Skeletal muscle satellite cell (primary cell): Measurements from ENCODE around the gene PHACTR3.

ENCODE experiments used
- H3K27me3 ChIP-seq: 2 replicates; pipeline ENCODE4 v1.7.0; 2013; ENCODE audit warnings: low read length; ENCODE audit not compliant: control insufficient read depth, insufficient read depth
- H3K36me3 ChIP-seq: 2 replicates; pipeline ENCODE4 v1.7.0; 2013; ENCODE audit warnings: mild to moderate bottlenecking, control low read depth, low read length; ENCODE audit not compliant: insufficient read depth
- H3K4me1 ChIP-seq: 2 replicates; pipeline ENCODE4 v1.7.0; 2013; ENCODE audit warnings: low read length; ENCODE audit not compliant: control insufficient read depth, insufficient read depth
- H3K4me2 ChIP-seq: 2 replicates; pipeline ENCODE4 v1.7.0; 2013; ENCODE audit warnings: mild to moderate bottlenecking, low read length
- H3K4me3 ChIP-seq: 2 replicates; pipeline ENCODE4 v1.7.0; 2013; ENCODE audit warnings: low read length
- H3K9ac ChIP-seq: 2 replicates; pipeline ENCODE4 v1.7.0; 2013; ENCODE audit warnings: mild to moderate bottlenecking, low read depth, low read length, moderate library complexity
- H3K9me3 ChIP-seq: replicated peaks from 2 replicates; pipeline ENCODE4 v1.7.0; 2013; ENCODE audit warnings: mild to moderate bottlenecking, control low read depth, low read length

Gene PHACTR3

GRCh38 chr20:59584278-59584925, 19.9 kb upstream of the PHACTR3 start:
- Histone ChIP-seq H3K27me3 (no peaks in the 10 kb centered on the region), H3K9me3 (no peaks in the 10 kb centered on the region), H3K4me3 (no peak overlapping the region), H3K4me2 (no peak overlapping the region), H3K9ac (no peak overlapping the region), H3K36me3 (no peaks in the 10 kb centered on the region), H3K4me1 (no peaks in the 10 kb centered on the region)

GRCh38 chr20:59585714-59586409, 18.5 kb upstream of the PHACTR3 start:
- Histone ChIP-seq H3K4me3 (no peak overlapping the region), H3K4me2 (no peak overlapping the region), H3K9me3 (no peaks in the 10 kb centered on the region), H3K36me3 (no peaks in the 10 kb centered on the region), H3K9ac (no peak overlapping the region), H3K4me1 (no peaks in the 10 kb centered on the region), H3K27me3 (no peaks in the 10 kb centered on the region)

DNA sequence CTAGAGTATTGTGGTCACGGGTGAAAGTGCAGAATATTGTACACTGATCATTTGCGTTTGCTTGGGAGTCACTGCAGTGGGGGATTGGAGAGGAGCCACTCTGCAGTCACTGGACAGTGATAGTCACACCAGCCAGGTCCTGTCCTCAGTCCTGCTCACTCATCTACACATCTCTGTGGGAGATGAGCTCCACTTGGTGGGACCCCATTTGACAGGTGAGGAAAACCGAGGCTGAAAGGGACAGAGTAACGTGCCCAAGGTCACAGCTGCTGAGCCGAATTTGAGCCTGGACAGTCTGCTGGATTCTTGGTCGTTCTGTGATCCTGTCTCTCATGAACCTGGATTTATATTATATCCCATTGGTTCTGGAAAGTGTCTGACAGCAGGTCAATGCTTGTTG, 17.7 kb upstream of the PHACTR3 start:
- no peak overlapping the region for H3K4me3 ChIP-seq
- no peaks in the 10 kb centered on the region for H3K9me3 ChIP-seq
- no peaks in the 10 kb centered on the region for H3K4me1 ChIP-seq
- H3K4me2 ChIP-seq: no peak overlapping the region
- no peak overlapping the region for H3K9ac ChIP-seq
- no peaks in the 10 kb centered on the region for H3K36me3 ChIP-seq
- H3K27me3 ChIP-seq: no peaks in the 10 kb centered on the region

DNA sequence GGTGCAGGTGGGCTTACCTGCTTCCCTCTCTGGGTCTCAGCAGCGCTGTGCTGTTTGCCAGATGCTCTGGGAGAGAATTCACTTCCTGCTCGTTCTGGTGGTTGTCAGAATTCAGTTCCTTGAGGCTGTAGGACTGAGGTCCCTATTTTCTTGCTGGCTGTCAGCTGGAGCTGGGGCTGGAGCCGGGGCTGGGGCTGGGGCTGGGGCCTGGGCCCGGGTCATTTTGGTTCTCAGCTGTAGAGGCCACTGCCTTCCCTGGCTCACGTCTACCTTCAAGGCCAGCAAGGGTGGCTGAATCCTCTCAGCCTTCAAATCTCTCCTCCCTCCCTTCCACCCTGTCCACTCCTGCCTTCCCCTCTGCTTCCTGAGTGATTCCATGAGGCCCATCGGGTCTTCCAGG, 16.8 kb upstream of the PHACTR3 start:
- H3K36me3 ChIP-seq: no peaks in the 10 kb centered on the region
- no peaks in the 10 kb centered on the region for H3K9me3 ChIP-seq
- H3K4me3 ChIP-seq: no peak overlapping the region
- no peak overlapping the region for H3K9ac ChIP-seq
- no peaks in the 10 kb centered on the region for H3K4me1 ChIP-seq
- no peaks in the 10 kb centered on the region for H3K27me3 ChIP-seq
- H3K4me2 ChIP-seq: no peak overlapping the region

- Histone ChIP-seq H3K27me3 (no peaks in the 10 kb centered on the region), H3K9ac (no peak overlapping the region), H3K9me3 (no peaks in the 10 kb centered on the region), H3K4me3 (no peak overlapping the region), H3K36me3 (no peaks in the 10 kb centered on the region), H3K4me1 (no peaks in the 10 kb centered on the region), H3K4me2 (no peak overlapping the region)
Observed at GRCh38 chr20:59588236-59588855, 16.0 kb upstream of the PHACTR3 start.

GRCh38 chr20:59589086-59589684, 15.2 kb upstream of the PHACTR3 start:
- no peak overlapping the region for H3K4me3 ChIP-seq
- H3K4me2 ChIP-seq: no peak overlapping the region
- no peaks in the 10 kb centered on the region for H3K4me1 ChIP-seq
- H3K27me3 ChIP-seq: no peaks in the 10 kb centered on the region
- H3K9me3 ChIP-seq: no peaks in the 10 kb centered on the region
- no peak overlapping the region for H3K9ac ChIP-seq
- H3K36me3 ChIP-seq: no peaks in the 10 kb centered on the region

- Histone ChIP-seq H3K36me3 (no peaks in the 10 kb centered on the region), H3K4me3 (no peak overlapping the region), H3K4me2 (no peak overlapping the region), H3K9ac (no peak overlapping the region), H3K27me3 (no peaks in the 10 kb centered on the region), H3K4me1 (no peaks in the 10 kb centered on the region), H3K9me3 (no peaks in the 10 kb centered on the region)
Observed at GRCh38 chr20:59591061-59591460, 13.3 kb upstream of the PHACTR3 start.

DNA sequence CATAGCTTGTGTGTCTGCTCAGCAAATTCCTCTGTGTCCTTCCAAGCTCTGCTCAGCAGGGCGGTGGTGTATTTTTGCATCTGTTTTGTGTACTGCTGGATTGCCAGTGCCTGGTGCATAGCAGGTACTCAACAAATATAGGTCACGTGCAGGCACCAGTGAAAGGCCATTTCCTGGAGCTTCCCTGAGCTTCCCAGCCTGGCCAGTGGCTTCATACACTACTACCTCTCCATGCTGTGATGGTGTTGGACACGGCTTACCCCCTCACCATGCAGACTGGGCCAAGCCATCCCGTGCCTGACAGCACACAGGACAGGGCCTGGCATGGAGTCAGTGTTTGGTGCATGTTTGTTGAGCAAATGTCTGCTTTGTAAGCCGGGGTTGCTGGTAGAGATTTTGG, 7.7 kb upstream of the PHACTR3 start:
- Histone ChIP-seq H3K4me2 (no peak overlapping the region), H3K27me3 (peaks cover 2% of the 10 kb centered on the region), H3K36me3 (no peaks in the 10 kb centered on the region), H3K4me1 (no peaks in the 10 kb centered on the region), H3K4me3 (no peak overlapping the region), H3K9ac (no peak overlapping the region), H3K9me3 (no peaks in the 10 kb centered on the region)

- H3K36me3 ChIP-seq: no peaks in the 10 kb centered on the region
- H3K4me2 ChIP-seq: no peak overlapping the region
- no peaks in the 10 kb centered on the region for H3K9me3 ChIP-seq
- no peaks in the 10 kb centered on the region for H3K4me1 ChIP-seq
- H3K27me3 ChIP-seq: peaks cover 2% of the 10 kb centered on the region
- no peak overlapping the region for H3K4me3 ChIP-seq
- no peak overlapping the region for H3K9ac ChIP-seq
Observed at GRCh38 chr20:59597240-59597639, 7.1 kb upstream of the PHACTR3 start.

DNA sequence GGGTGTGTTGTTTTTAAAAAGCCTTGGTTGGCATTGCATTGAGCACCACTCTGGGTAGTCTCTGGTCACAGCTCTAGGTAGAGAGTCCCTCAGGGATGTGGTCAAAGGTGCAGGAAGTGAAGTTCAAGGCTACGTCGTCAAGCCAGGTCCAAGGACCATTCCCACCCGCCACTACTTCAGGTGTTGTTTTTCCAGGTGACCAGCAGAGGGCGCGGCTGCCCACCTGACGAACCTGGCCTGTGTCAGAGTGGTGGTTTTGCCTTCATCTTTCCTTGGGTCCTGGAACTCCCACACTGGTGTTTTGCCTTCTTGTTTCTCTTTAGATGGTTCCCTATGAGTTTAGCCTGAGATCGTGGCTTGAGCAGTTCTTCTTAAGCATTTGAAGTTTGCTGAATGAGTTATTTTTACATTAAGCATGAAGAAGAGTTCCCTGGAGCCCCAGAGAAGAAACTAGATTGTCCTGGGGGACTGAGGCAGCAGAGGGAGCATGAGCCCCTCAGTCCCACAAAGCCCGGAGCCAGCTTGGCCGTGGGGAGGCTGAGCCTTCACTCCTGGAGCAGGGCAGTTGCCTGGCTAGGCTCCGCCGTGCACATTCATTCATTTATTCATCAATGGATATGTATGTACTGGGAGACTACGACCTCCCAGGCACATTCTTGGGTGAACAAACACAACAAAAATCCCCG, 5.6 kb upstream of the PHACTR3 start:
- no peak overlapping the region for H3K4me2 ChIP-seq
- no peak overlapping the region for H3K4me3 ChIP-seq
- no peak overlapping the region for H3K9ac ChIP-seq
- no peaks in the 10 kb centered on the region for H3K4me1 ChIP-seq
- no peaks in the 10 kb centered on the region for H3K36me3 ChIP-seq
- peaks cover 2% of the 10 kb centered on the region for H3K27me3 ChIP-seq
- H3K9me3 ChIP-seq: no peaks in the 10 kb centered on the region

- Histone ChIP-seq H3K4me3 (no peak overlapping the region), H3K9ac (no peak overlapping the region), H3K36me3 (no peaks in the 10 kb centered on the region), H3K9me3 (no peaks in the 10 kb centered on the region), H3K4me2 (no peak overlapping the region), H3K4me1 (no peaks in the 10 kb centered on the region), H3K27me3 (peaks cover 2% of the 10 kb centered on the region)
Observed at GRCh38 chr20:59599941-59600340, 4.4 kb upstream of the PHACTR3 start.
